Right cardiac atrium (tissue), 5 donors: Measurements from ENCODE around the gene CCDC12. TPM values are rescaled to one million over a fixed set of nuclear protein-coding genes. Genes with fewer than 3 reads are reported as not detected.

Experiments used
- ATAC-seq, 2 donors: fragments of 200-7000 bp; cut with Tn5 transposase; one replicate each; pipeline versions ENCODE4 v1.8.0 to v1.9.1; 2020; ENCODE audit warnings: moderate library complexity in 2 of 2, mild to moderate bottlenecking in 1 of 2
- DNase-seq, 3 donors: peaks; one replicate each; pipeline ENCODE4 v3.0.0-alpha.2; 2020
- H3K27ac ChIP-seq: one replicate; pipeline ENCODE4 v1.5.1; 2013; ENCODE audit warnings: mild to moderate bottlenecking, low read length, control low read depth, moderate library complexity
- H3K27me3 ChIP-seq: one replicate; pipeline ENCODE4 v1.6.1; 2013; ENCODE audit not compliant: control insufficient read depth, insufficient read depth
- H3K4me1 ChIP-seq: one replicate; pipeline ENCODE4 v1.6.1; 2013; ENCODE audit warnings: low read length; ENCODE audit not compliant: control insufficient read depth, insufficient read depth
- H3K4me3 ChIP-seq: one replicate; pipeline ENCODE4 v1.5.1; 2013; ENCODE audit warnings: low read length, control low read depth
- H3K9me3 ChIP-seq: one replicate; pipeline ENCODE4 v1.6.1; 2013; ENCODE audit warnings: low read length; ENCODE audit not compliant: control insufficient read depth
- WGBS: extraction: QIAGEN DNeasy Blood & Tissue Kit; methylation state at CpG from one replicate; pipeline ENCODE4 v1.1.7; 2013; 5-methylcytosine and 5-hydroxymethylcytosine counted together
- intact Hi-C, 4 donors: fragments of 100-400 bp; cut with DNase I; formaldehyde crosslinking; loops; one replicate each; pipeline versions ENCODE4 v1.11.0 to v1.14.0; 2022 to 2023
- polyA plus RNA-seq: library from polyadenylated mRNA; stranded (reverse); fragments of 200-250 nt; gene quantifications from one replicate; pipeline ENCODE4 v1.2.3, GENCODE V29; 2013
- total RNA-seq, 4 donors: library from RNA; stranded (reverse); fragmentation: NEBNext Ultra II Directional; extraction: Animal tissue kit (Norgen Biotek cat#: 25700); gene quantifications; one replicate each; pipeline ENCODE4 v1.2.1, GENCODE V29; 2021
- donor health status: healthy with polysubstance abuse.
- donor health status: DM: no; HTN: yes; CAD: no.
- donor health status: DM: no; HTN: no; CAD: no.
- donor health status: DM: no; HTN: yes; CAD: no; lungs with severe emphysema.
- donor health status: DM: yes; HTN: yes; CAD: no.

CCDC12 gene
- total and polyA plus RNA-seq, 5 donors: 31.2 to 58.0 (median 36.1) TPM

DNA sequence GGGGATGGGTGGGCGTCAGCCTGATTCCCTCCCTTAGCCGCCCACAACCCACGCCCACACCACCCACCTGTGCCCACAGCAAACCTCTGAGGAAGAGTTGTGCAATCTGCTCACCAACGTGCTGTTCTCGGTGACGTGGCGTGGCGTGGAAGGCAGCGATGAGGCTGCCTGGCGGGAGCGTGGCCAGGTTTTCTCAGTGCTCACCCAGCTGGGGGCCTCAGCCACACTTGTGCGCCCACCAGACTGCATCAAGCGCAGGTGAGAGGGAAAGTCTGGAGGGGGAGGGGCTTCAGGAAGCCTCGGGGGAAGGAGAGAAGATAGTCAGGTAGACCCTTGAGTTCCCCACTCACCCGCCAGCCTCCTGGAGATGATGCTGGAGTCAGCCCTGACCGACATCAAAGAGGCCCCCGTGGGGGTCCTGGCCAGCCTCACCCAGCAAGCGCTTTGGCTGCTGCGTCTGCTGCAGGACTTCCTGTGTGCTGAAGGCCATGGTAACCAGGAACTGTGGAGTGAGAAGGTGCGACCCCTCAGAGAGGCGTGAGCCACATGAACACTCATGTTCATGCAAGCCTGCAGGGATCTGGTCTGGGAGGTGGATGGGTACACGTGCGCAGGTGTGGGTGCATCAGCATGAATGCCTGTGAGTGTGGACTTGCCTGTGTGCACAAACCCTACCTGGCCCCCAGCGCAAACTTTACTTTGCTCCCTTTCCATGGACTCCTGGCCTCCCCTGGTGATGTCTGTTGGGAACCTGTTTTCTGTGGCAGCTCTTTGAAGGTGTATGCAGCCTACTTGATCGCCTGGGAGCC lies 24.6 kb upstream of the CCDC12 start:
- intact Hi-C loops: loop anchor here in 2 of 4 donors (10.0 kb wide), 1 partner anchor 296 kb away; the partner anchor contains the start of gene TMIE (in 2 of the 2)
- no peak overlapping the region for H3K4me3 ChIP-seq
- no peak overlapping the region for H3K27ac ChIP-seq
- WGBS: 90% methylated on average over 25 of the region's 25 CpGs
- no peak for ATAC-seq
- peak in 1 of 3 donors; percentile 44 for DNase-seq
- no peaks in the 10 kb centered on the region for H3K4me1 ChIP-seq
- H3K9me3 ChIP-seq: no peaks in the 10 kb centered on the region
- no peaks in the 10 kb centered on the region for H3K27me3 ChIP-seq

- peak in 1 of 3 donors; percentile 29 for DNase-seq
- Histone ChIP-seq H3K27me3 (no peaks in the 10 kb centered on the region), H3K4me3 (no peak overlapping the region), H3K9me3 (no peaks in the 10 kb centered on the region), H3K4me1 (no peaks in the 10 kb centered on the region), H3K27ac (no peak overlapping the region)
- WGBS: 96% methylated on average over 10 of the region's 10 CpGs
- intact Hi-C loops: loop anchor here in 2 of 4 donors (10.0 kb wide), 1 partner anchor 296 kb away; the partner anchor contains the start of gene TMIE (in 2 of the 2)
- ATAC-seq: no peak
Observed at GRCh38 chr3:47000198-47000815, 23.8 kb upstream of the CCDC12 start.

DNA sequence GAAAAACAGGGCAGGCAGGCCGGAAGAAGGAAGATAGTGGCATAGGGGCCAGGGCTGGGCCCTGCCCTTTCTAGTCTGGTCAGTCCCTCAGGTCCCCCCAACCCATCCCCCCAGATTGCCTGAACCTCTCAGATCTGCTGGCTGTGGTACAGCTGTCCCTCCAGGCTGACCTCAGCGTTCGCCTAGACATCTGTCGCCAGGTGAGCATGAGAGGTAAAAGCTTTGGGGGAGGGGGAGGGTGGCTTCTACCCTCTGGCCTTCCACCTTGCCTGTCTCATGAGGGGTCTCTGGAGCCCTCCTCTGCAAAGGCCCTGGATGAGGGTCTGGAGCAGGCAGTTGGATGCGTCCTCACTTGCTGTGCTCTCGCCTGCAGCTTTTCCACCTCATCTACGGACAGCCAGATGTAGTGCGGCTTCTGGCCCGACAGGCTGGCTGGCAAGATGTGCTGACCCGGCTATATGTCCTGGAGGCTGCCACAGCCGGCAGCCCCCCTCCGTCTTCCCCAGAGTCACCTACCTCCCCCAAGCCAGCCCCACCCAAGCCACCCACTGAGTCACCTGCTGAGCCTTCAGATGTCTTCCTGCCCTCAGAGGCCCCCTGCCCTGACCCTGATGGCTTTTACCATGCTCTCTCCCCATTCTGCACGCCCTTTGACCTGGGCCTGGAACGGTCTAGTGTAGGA lies 23.1 kb upstream of the CCDC12 start:
- no peaks in the 10 kb centered on the region for H3K27me3 ChIP-seq
- DNase-seq (peak in 1 of 3 donors; percentile 37), ATAC-seq (no peak)
- no peaks in the 10 kb centered on the region for H3K9me3 ChIP-seq
- no peaks in the 10 kb centered on the region for H3K4me1 ChIP-seq
- 93% methylated on average over 14 of the region's 14 CpGs for WGBS
- no peak overlapping the region for H3K4me3 ChIP-seq
- intact Hi-C loops: loop anchor here in 3 of 4 donors (5.0 to 10.0 kb wide), 2 partner anchors 77 to 295 kb away; partner anchors contain the start of gene TMIE (in 2 of the 3)
- H3K27ac ChIP-seq: no peak overlapping the region

DNA sequence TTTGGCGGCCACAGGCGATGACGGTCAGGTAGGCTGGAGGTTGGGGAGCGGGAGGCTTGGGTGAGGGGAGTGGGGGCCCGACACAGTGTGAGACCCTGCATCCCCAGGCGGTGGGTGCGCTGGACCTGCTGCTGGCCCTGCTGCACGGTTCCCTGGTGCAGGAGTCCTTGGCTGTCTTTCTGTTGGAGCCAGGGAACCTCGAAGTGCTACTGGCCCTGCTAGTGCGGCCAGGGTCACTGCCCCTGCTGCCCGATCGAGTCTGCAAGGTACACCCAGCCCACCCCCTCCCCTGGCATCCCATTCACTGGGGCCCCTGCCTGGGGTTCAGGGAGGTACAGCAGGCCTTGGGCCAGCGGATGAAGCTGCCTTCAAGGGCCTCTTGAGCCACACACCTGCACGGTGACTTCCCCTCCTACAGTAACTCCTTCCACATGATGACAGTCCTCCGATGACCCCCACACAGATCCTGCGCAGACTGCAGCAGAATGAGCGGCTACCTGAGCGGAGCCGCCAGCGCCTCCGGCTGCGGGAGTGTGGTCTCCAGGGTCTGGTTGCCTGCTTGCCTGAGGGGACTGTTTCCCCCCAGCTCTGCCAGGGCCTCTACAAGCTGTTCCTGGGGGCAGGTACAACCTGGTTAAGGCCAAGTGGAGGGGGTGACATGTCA lies 22.4 kb upstream of the CCDC12 start:
- no peak overlapping the region for H3K27ac ChIP-seq
- no peaks in the 10 kb centered on the region for H3K27me3 ChIP-seq
- WGBS: 84% methylated on average over 22 of the region's 22 CpGs
- ATAC-seq (no peak), DNase-seq (peak in 2 of 3 donors; percentile 39 to 48)
- no peaks in the 10 kb centered on the region for H3K9me3 ChIP-seq
- H3K4me3 ChIP-seq: no peak overlapping the region
- intact Hi-C loops: loop anchor here in 3 of 4 donors (5.0 kb wide), 1 partner anchor 77 kb away; no protein-coding TSS in a partner anchor
- no peaks in the 10 kb centered on the region for H3K4me1 ChIP-seq

- Histone ChIP-seq H3K9me3 (no peaks in the 10 kb centered on the region), H3K4me3 (no peak overlapping the region), H3K27ac (no peak overlapping the region), H3K4me1 (no peaks in the 10 kb centered on the region), H3K27me3 (no peaks in the 10 kb centered on the region)
- DNase-seq: peak; percentile 68 to 91 (median 89)
- intact Hi-C loops: loop anchor here in 3 of 4 donors (5.0 kb wide), 1 partner anchor 76 kb away; no protein-coding TSS in a partner anchor
- WGBS: 63% methylated on average over 27 of the region's 27 CpGs
- peak; percentile 59 to 61 for ATAC-seq
Observed at GRCh38 chr3:46998121-46998851, 21.7 kb upstream of the CCDC12 start.

GRCh38 chr3:46997453-46998091 lies 21.0 kb upstream of the CCDC12 start:
- Histone ChIP-seq H3K4me3 (no peak overlapping the region), H3K27me3 (no peaks in the 10 kb centered on the region), H3K9me3 (no peaks in the 10 kb centered on the region), H3K4me1 (no peaks in the 10 kb centered on the region), H3K27ac (no peak overlapping the region)
- WGBS: 84% methylated on average over 13 of the region's 13 CpGs
- intact Hi-C loops: loop anchor here in 3 of 4 donors (5.0 kb wide), 1 partner anchor 75 kb away; no protein-coding TSS in a partner anchor
- DNase-seq (peak; percentile 12 to 47 (median 46)), ATAC-seq (no peak)

- Histone ChIP-seq H3K4me1 (no peaks in the 10 kb centered on the region), H3K27me3 (no peaks in the 10 kb centered on the region), H3K9me3 (no peaks in the 10 kb centered on the region), H3K27ac (no peak overlapping the region), H3K4me3 (no peak overlapping the region)
- peak; percentile 14 to 59 (median 50) for DNase-seq
- 75% methylated on average over 12 of the region's 12 CpGs for WGBS
- intact Hi-C loops: loop anchor here in 3 of 4 donors (5.0 kb wide), 1 partner anchor 75 kb away; no protein-coding TSS in a partner anchor
- ATAC-seq: no peak
Observed at GRCh38 chr3:46996689-46997452, 20.3 kb upstream of the CCDC12 start.

GRCh38 chr3:46995901-46996562 lies 19.5 kb upstream of the CCDC12 start:
- Histone ChIP-seq H3K4me3 (no peak overlapping the region), H3K9me3 (no peaks in the 10 kb centered on the region), H3K27me3 (no peaks in the 10 kb centered on the region), H3K27ac (no peak overlapping the region), H3K4me1 (no peaks in the 10 kb centered on the region)
- ATAC-seq: no peak
- intact Hi-C loops: loop anchor here in 3 of 4 donors (5.0 kb wide), 1 partner anchor 74 kb away; no protein-coding TSS in a partner anchor
- WGBS: 92% methylated on average over 22 of the region's 22 CpGs
- DNase-seq: peak in 2 of 3 donors; percentile 42 to 57
